MG63 (cell line): ENCODE results near the gene CDS2. TPM values are rescaled to one million over a fixed set of nuclear protein-coding genes. Genes with fewer than 3 reads are reported as not detected.
A peak's percentile ranks its signal among the peaks of the same experiment; 100 is the strongest.

Source experiments
- DNase-seq: peaks from one replicate; pipeline ENCODE4 v3.0.0-alpha.2; 2020
- H3K27me3 ChIP-seq: fragments of 250-450 bp; sonication (Bioruptor Pico); 2 replicates; pipeline ENCODE4 v1.5.1; 2020; ENCODE audit warnings: mild to moderate bottlenecking, moderate library complexity
- H3K36me3 ChIP-seq: fragments of 250-450 bp; sonication (Bioruptor Pico); 2 replicates; pipeline ENCODE4 v1.5.1; 2020; ENCODE audit warnings: mild to moderate bottlenecking, moderate library complexity
- H3K4me3 ChIP-seq: fragments of 250-450 bp; sonication (Bioruptor Pico); 2 replicates; pipeline ENCODE4 v1.5.1; 2020; ENCODE audit warnings: mild to moderate bottlenecking, moderate library complexity
- H3K9me3 ChIP-seq: fragments of 250-450 bp; sonication (Bioruptor Pico); 2 replicates; pipeline ENCODE4 v1.5.1; 2020; ENCODE audit warnings: mild to moderate bottlenecking, moderate library complexity
- total RNA-seq: library from RNA; depleted of rRNA; stranded (reverse); fragments of >200 nt; shearing (Covaris generic); gene quantifications from 2 replicates; pipeline ENCODE4 v1.2.3, GENCODE V29; 2014; ENCODE audit warnings: low replicate concordance

The CDS2 gene
- total RNA-seq, 1 experiment from 2014 or later, result 4.0 TPM

DNA sequence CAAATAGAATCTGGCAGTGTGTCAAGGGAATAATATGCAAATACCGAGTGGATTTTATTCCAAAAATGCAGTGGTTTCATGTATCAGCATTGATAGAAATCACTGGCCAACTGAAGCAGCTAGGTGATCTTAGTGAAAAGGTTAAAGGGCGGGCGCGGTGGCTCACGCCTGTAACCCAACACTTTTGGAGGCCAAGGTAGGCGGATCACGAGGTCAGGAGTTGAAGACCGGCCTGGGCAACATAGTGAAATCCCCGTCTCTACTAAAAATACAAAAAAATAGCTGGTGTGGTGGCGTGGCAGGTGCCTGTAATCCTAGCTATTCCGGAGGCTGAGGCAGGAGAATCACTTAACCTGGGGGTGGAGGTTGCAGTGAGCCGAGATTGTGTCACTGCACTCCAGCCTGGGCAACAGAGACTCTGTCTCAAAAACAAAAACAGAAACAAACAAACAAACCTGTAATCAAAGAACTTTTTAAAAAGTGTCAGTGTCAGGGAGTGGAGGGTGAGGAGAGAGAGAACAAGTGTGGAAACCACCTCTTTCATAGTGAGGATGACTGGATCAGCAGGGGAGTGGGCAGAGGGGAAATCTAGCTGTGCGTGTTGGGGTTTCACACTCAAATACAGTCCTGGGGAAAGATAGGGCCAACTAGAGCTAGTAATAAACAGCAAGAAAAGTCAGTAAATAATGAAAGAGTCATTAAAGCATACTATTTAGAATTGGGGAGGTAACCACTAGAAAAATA, 57.1 kb downstream of the CDS2 start:
- H3K27me3 ChIP-seq, result no peaks in the 10 kb centered on the region
- no peaks in the 10 kb centered on the region for H3K9me3 ChIP-seq
- DNase-seq, result no peak
- H3K36me3 ChIP-seq, result peaks cover 11% of the 10 kb centered on the region; the same call in 1 of the 2 replicates
- H3K4me3 ChIP-seq, result no peak overlapping the region

DNA sequence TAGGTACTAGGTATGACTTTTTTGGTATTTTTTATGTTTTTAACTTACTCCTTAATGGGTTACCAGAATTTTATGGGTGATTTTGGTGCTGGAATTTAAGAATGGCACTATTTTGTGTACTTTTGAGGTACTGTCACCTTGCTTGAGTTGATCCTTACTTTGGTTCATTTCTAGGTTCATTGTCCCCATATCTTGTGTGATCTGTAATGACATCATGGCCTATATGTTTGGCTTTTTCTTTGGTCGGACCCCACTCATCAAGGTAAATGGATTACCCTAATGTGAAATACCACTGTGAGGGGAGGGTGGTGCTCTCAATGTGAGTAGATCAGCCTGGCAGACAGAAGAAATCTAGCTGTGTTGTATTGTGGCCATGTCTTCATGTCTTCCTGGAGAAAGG, 57.9 kb downstream of the CDS2 start:
- no peaks in the 10 kb centered on the region for H3K9me3 ChIP-seq
- DNase-seq, result no peak
- no peaks in the 10 kb centered on the region for H3K27me3 ChIP-seq
- H3K4me3 ChIP-seq, result no peak overlapping the region
- H3K36me3 ChIP-seq, result peaks cover 11% of the 10 kb centered on the region

DNA sequence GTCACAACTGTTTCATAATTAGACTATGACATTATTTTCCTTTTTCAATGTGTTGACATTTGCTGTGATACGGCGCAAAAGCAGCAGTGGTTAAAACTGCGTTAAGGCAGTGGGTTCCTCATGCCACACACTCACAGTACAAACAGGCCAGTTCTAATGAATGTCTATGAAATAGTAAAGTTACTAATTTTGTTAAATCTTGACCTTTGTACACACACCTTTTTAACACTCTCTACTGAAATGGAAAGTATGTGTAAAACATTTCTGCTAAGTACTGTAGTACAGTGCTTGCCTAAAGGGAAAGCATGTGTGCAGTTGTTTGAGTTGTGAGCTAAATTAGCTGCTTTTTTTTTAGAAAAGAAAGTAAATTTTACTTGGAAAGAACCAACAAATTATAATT, 60.3 kb downstream of the CDS2 start:
- no peaks in the 10 kb centered on the region for H3K9me3 ChIP-seq
- H3K4me3 ChIP-seq, result no peak overlapping the region
- no peaks in the 10 kb centered on the region for H3K27me3 ChIP-seq
- H3K36me3 ChIP-seq, result peaks cover 13% of the 10 kb centered on the region
- no peak for DNase-seq

DNA sequence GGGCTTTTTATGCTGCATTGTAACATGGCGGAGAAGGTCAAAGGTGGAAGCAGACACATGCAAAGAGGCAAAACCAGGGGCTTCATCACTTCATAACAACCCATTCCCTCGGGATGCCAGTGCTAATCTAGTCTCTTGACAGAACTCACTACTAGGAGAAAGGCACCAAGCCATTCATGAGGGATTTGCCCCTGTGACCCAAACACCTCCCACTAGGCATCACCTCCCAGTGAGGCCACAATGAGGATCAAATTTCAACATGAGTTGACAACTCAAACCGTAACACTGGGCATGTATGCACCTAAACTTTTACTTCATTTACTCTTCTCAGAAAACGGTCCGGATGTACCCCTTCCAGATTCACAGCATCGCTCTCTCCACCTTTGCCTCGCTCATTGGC, 61.9 kb downstream of the CDS2 start:
- peaks cover 9% of the 10 kb centered on the region for H3K36me3 ChIP-seq
- DNase-seq, result no peak
- no peak overlapping the region for H3K4me3 ChIP-seq

DNA sequence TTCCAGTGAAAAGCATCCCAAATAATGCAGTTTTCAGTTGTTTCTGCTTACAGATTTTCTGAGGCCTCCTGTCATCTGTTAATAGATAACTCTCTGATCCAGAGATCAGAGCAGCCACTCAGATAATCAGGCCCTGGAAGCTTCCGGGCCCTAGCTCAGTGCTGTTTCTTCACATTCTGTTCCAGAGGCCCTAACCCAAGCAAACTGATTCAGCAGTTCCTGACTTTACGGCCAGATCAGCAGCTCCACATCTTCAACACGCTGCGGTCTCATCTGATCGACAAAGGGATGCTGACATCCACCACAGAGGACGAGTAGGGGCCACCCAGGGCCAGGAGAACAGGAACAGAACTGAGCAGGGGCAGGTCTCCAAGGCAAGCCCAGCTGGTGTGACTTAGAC, 63.1 kb downstream of the CDS2 start:
- H3K36me3 ChIP-seq, result peaks cover 9% of the 10 kb centered on the region
- H3K27me3 ChIP-seq, result no peaks in the 10 kb centered on the region
- H3K4me3 ChIP-seq, result no peak overlapping the region
- no peaks in the 10 kb centered on the region for H3K9me3 ChIP-seq
- DNase-seq, result no peak

More for the DNA sequence above, 61.9 kb downstream of the CDS2 start:
- H3K9me3 ChIP-seq, result no peaks in the 10 kb centered on the region
- H3K27me3 ChIP-seq, result no peaks in the 10 kb centered on the region

DNA sequence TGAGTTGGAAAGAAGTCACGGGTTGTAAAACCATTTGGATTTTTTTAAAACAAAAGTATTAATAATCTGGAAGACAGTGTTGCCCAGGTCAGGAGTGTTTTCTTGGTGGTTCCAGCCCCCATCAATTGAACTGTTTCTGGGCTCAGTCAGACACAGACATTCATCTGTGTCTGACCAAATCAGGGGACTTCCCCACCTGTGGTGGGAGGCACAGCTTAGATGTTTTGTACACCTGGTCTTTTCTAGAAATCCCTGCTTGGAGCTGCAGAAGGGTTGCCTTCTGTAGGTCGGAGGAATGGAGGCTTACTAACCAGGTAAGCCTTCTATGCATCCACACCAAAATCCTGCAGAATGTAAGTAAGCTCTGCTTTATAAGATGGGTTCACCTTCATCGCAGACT, 63.6 kb downstream of the CDS2 start:
- Histone ChIP-seq H3K9me3 (no peaks in the 10 kb centered on the region), H3K27me3 (no peaks in the 10 kb centered on the region), H3K4me3 (no peak overlapping the region), H3K36me3 (peaks cover 9% of the 10 kb centered on the region)
- no peak for DNase-seq

DNA sequence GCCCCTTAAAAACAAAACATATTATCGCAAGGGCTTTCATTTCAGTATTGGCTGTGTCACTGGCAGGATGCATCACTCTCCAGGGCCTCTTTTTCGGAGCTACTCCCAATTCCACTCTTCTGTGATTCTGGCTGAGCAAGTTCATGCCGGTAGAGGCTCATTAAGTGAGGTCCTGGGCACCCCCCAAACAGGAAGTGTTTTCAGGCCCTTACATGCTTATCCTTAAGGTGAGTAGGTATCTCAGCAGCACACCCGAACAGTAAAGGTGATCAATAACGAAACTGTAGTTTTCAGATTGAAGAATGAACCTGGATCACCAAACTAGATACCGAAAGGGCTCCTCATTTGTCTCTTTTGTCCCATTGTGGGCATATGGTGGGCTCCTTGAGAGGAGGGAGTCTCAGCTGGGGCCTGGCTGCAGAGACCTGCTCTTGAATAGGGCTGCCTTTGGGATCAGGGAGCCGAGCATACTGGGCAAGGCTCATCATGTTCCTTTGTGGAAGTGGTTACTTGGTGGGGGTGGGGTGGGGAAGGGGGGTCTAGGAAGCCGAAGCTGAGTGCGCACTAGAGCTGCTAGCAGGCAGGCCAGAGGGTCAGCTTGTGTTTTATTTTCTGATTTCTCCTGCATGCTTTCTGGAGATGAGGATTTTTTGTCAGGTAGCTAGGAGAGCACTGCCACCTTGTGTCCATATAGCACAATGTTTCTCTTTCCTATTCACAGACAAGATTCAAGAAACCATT, 65.2 kb downstream of the CDS2 start:
- peaks cover 5% of the 10 kb centered on the region for H3K36me3 ChIP-seq
- no peak overlapping the region for H3K4me3 ChIP-seq
- H3K9me3 ChIP-seq, result no peaks in the 10 kb centered on the region
- H3K27me3 ChIP-seq, result no peaks in the 10 kb centered on the region
- DNase-seq, result peak; percentile 9

DNA sequence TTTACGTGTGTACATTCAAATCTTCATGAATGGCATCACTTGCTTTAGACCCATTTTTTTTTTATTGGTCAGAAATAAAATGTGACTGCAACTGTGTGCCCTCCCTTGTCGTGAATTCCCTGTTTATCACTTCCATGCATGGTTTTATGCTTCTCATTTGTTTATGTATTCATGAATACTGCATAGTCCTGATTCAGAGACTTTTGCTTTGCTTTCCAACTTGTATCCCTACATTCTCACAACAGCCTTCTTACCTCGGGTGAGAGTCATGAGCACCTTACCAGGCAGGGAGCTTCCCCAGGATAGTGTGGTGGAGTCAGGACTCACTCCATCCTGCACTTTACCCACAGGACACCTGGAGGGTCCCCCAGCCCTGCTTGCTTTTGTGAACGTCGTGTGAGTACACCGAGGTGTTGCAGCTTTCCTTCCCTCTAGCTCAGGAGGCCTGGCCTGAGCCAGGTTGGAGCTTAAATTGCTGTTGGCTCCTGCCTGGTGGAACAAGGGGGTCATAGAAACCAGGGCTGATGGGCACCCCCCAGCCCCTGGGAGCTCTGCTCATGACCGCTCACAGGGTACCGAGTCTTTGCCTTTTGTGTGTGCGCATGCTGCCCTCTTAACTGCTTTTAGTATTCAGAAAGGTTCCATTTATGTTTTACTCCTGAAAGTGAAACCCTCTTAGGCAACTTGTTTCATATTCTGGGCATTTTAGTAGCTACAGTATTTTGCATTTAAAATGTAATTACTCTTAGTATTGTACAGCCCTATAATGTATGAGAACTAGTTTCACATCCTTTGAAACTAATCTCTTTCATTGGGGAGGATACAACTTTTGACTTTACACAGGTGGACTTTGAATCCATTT, 66.0 kb downstream of the CDS2 start:
- no peaks in the 10 kb centered on the region for H3K27me3 ChIP-seq
- no peak overlapping the region for H3K4me3 ChIP-seq

DNA sequence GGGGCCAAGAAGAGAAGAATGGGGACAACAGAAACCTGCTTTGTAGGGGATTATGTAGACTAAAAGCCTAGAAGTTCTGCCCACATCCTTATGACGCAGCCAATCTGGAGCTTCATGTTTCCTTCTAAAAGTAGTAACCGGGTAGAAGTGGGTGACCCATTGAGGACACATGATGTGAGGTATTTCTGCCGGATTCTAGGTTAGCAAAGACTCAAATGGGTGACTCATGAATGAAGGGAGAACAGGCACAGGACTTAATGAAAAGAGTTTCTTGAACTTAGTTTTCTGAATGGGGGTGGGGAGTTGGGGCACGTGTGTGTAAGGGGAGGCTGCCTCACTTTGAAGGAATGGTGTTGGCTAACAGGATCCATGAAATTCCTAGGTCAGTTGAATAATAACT, 68.8 kb downstream of the CDS2 start:
- Histone ChIP-seq H3K4me3 (no peak overlapping the region), H3K9me3 (no peaks in the 10 kb centered on the region), H3K36me3 (peaks cover 5% of the 10 kb centered on the region; the same call in 1 of the 2 replicates), H3K27me3 (no peaks in the 10 kb centered on the region)
- DNase-seq, result no peak

More for the DNA sequence above, 66.0 kb downstream of the CDS2 start:
- no peak for DNase-seq
- peaks cover 5% of the 10 kb centered on the region for H3K36me3 ChIP-seq
- H3K9me3 ChIP-seq, result no peaks in the 10 kb centered on the region

DNA sequence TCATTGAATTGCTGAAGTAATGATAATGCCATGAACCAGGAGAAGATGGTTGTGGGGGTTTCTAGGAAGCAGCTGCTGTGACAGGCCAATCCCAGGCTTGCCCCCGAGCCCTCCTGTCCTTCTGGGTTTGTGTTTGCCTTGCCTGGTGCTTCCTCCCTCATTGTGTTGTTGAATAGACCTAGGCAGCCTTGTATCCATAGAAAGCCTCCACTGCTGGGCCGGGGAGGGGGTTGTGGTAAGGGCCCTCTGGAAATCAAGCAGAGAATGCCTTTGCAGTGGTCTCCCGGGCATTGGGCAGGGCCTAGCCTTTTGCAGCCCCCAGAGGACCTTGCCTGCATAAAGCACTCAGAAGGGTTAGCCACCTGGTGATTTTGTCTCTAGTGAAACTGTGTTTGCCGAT, 69.3 kb downstream of the CDS2 start:
- H3K36me3 ChIP-seq, result peaks cover 3% of the 10 kb centered on the region; the same call in 1 of the 2 replicates
- no peaks in the 10 kb centered on the region for H3K9me3 ChIP-seq
- DNase-seq, result no peak
- H3K27me3 ChIP-seq, result no peaks in the 10 kb centered on the region
- no peak overlapping the region for H3K4me3 ChIP-seq

DNA sequence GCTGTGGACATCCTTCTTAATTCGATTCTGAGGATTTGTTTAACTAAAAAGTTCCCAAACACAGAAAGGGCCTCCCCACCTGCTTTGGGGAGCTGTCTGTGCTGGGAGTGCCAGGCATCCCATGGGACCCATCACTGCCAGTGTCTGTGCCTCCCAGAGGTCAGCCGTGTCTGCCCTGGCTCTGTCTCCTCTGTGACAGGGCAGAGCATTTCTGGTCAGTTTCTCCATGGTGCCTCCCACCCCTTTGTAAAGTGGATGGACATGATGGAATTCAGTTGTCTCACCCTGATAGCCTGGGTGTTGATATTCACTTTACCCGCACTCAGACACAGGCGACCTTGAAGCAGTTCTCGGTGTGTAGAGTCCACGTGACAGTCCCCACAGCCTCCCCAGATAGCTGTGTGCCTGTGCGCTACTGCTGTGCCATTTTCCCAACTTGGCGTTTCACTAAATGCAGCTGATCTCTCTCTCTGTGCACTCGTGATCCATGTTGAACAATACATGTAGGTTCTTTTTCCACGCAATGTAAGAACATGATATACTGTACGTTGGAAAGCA, 70.5 kb downstream of the CDS2 start:
- H3K27me3 ChIP-seq, result no peaks in the 10 kb centered on the region
- DNase-seq, result no peak
- no peaks in the 10 kb centered on the region for H3K9me3 ChIP-seq
- H3K36me3 ChIP-seq, result no peaks in the 10 kb centered on the region; the same call in 1 of the 2 replicates
- no peak overlapping the region for H3K4me3 ChIP-seq

DNA sequence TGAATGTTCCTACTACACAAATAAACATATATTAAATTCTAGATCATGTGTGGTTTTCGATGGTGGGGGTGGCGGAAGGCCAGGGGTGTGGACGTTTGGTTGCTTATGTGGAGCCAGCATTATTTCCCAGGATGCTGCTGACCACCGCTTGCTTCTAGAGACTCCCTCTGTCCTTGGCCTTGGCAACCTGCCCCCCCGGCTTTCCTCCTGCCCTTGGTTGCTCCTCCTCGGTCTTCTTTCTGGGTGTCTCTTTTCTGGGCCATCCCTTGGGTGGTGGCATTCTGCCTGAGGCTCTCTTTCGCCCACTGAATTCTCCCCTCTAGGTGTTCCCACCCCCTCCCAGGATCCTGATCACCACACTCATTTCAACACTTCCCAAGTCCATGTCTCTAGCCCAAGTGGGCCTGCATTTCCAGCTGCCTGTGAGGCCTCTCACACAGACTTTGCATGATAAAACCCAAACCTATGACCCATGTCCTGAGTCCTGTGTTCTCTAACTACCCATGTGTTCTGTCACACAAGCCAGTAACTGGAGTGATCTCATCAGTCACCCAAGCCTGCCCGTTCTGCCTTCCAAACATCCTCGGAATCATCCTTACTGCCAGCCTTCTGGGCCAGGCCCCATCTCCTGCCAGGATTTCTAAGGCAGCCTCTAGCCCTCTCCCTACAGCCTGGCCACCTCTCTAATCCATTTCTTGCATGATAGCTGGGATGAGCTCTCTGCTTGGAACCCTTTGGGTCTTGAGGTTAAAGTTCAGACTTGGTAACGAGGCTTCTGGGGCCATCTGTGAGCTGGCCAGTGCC, 71.2 kb downstream of the CDS2 start:
- no peak overlapping the region for H3K4me3 ChIP-seq
- no peaks in the 10 kb centered on the region for H3K27me3 ChIP-seq
- H3K36me3 ChIP-seq, result no peaks in the 10 kb centered on the region; the same call in 1 of the 2 replicates
- H3K9me3 ChIP-seq, result no peaks in the 10 kb centered on the region
- no peak for DNase-seq

DNA sequence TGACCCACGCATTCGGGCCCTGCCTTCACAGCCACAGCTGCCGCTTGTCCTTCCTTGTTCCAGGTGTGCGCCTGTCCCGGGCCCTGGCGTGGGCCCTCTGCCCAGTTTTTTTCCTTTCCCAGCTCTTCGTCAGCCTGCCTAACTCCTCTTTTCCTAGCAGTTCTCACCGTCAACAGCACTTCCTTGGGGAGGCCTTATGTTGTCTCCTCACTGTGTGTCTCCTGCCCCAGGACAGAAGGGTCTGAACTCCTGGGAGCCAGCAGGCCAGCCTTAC, 71.8 kb downstream of the CDS2 start:
- Histone ChIP-seq H3K4me3 (no peak overlapping the region), H3K36me3 (no peaks in the 10 kb centered on the region; the same call in 1 of the 2 replicates), H3K9me3 (no peaks in the 10 kb centered on the region), H3K27me3 (no peaks in the 10 kb centered on the region)
- DNase-seq, result no peak

DNA sequence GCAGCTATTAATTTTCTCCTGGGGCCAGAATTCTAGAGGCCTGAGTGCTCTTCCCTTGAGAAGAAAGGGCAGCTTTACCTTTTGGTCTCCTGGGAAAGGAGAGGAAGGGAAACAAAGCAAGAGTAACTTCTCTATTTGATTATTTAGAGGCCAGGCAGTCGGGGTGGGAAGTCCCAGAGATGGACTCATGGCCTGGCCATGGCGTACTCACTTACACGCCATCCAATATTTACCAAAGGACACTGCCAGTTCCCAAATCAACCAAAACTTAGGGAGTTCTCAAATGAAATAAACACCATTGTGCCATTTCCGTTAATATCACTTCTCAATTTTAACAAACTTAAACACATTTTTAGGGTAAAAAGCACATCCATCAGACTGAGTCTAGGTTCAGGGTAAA, 76.6 kb downstream of the CDS2 start:
- Histone ChIP-seq H3K36me3 (no peaks in the 10 kb centered on the region; the same call in 1 of the 2 replicates), H3K9me3 (no peaks in the 10 kb centered on the region), H3K4me3 (no peak overlapping the region), H3K27me3 (no peaks in the 10 kb centered on the region)
- DNase-seq, result no peak

DNA sequence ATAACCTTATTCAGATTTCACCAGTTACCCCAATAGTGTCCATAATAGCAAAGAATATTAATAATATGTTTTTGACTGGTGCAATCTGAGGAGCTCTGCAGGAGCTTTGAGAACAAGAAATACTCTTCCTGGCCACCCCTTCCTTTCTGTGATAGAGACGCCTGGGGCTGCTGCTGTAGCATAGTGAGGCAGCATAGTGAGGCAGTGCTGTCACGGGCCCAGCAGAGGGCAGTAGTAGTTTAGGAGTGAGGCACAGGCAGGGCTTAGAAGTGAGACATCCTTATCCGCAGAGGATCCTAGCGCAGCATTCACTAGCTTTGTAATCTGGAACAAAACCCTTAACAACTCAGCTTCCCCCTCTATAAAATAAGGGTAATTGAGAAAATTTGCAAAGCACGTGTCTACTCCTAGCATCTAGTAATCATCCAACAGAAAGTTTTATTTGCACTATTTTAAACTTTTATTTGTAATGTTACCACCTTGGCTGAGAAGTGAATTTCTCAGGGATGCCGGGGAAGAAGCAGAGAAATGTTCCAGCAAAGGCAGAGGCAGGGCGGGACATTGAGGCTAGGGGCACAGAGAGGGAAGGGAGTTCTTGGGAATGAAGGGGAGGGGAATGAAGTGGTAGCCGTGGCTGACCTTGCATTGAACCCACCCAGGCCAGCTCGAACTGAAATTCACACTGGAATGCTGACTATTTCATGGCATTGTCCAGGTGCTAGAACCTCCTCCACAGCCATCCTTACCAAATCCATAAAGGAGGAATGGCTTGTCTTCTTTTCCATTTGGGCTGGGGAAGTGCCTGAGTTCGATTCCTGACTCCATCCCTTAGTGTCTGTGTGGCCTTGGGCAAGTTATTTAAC, 78.8 kb downstream of the CDS2 start:
- H3K36me3 ChIP-seq, result no peaks in the 10 kb centered on the region
- H3K9me3 ChIP-seq, result no peaks in the 10 kb centered on the region
- no peak overlapping the region for H3K4me3 ChIP-seq
- peak; percentile 61 for DNase-seq
- no peaks in the 10 kb centered on the region for H3K27me3 ChIP-seq
